ENCODE data around the gene PRSS27.
"Not testable (repeated sequence)": the region's sequence is repeated elsewhere in the genome, so short reads cannot be mapped to it uniquely, and the experiment has no call there.

PRSS27 gene

GRCh38 chr16:2670017-2670416 is 50.0 kb downstream of the PRSS27 start:
- peak; percentile 69 for DNase-seq

DNA sequence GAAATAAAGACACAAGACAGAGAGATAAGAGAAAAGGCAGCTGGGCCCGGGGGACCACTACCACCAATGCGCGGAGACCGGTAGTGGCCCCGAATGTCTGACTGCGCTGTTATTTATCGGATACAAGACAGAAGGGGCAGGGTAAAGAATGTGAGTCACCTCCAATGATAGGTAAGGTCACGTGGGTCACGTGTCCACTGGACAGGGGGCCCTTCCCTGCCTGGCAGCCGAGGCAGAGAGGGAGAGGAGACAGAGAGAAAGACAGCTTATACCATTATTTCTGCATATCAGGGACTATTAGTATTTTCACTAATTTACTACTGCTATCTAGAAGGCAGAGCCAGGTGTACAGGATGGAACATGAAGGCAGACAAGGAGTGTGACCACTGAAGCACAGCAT is 50.4 kb downstream of the PRSS27 start:
- DNase-seq = not testable (repeated sequence)

DNA sequence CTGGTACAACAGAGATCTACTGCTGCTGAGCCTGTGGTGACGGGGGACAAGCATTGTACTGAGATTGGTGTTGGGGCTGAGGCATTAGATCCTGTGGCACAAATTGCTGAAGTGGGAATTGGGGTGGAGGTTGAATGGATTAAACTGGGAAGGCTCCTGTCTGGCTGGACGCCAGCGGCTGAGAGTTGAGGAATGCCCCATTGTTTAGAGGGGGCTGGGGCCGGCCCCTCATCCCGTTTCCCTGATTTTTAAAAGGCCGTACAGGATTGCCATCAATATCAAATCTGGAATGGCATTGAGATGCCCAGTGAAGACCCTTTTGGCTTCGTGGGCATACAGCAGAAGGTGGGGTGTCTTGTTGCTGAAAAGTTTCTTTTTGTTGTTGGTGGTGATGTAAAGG is 53.4 kb downstream of the PRSS27 start:
- DNase-seq = not testable (repeated sequence)

DNA sequence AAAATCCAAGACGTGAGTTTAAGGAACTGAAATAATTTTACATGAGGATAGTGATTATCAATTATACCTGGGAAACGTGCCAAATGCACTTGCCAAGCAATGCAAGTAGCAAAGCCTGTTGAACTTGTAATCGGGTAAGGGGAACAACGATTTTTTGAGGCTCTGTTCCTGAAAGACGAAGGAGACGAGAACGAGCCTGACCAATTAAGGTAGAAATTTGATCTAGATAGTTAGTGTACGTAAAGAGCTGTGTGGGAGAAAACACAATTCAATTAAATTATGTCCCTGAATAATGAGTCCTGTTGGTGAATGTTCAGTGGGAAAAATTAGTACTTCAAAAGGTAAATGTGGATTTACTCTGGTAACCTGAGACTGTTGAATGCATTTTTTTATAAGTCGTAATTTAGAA is 55.4 kb downstream of the PRSS27 start:
- DNase-seq = no peak

DNA sequence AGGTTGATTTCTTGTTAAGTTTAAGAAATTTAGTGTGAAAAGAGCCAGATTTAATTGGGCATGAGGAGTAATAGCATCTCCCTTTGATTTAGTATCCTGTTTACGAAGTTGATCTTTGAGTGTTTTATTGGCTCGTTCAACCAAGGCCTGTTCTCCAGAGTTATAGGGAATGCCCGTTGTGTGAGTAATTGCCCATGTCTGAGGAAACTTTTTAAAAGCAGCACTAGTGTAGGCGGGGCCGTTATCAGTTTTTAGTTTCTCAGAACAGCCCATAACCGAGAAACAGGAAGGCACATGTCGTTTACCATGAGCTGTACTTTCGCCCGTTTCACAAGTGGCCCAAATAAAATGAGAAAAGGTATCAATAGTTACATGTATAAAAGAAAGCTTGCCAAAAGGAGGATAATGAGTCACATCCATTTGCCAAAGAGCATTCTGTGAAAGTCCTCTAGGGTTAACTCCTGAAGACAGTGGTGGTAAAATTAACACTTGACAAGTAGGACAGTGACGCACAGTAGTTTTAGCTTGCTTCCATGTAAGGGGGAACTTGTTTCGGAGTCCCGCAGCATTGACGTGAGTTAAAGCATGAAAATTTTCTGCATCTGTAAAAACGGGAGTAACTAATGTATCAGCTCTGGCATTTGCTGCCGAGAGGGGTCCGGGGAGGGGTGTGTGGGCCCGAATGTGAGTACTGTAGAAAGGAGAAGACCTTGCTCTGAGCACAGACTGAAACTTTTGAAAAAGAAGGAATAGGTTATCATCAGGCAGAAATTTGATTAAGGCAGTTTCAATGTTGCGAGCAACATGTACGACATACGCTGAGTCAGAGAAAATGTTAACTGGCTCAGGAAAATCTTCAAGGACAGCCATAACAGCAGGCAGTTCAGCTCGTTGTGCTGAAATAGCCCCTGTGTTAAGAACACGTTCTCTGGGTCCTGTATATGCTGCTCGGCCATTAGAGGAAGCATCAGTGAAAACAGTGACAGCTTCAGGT is 56.2 kb downstream of the PRSS27 start:
- peak; percentile 57 for DNase-seq
